Occipital lobe (tissue), 2 donors: ENCODE measurements around the gene LIN52. TPM values are rescaled to one million over a fixed set of nuclear protein-coding genes. Genes with fewer than 3 reads are reported as not detected.

ENCODE experiments used
- DNase-seq: peaks from one replicate; lab custom pipeline; 2025; lab: John Stamatoyannopoulos, UW
- total RNA-seq: library from RNA; depleted of rRNA; stranded (reverse); fragments of >200 nt; gene quantifications from one replicate; pipeline ENCODE4 v1.2.3, GENCODE V29; 2014

The LIN52 gene
- total RNA-seq, 1 donor from 2014 or later: 14.3 TPM

DNA sequence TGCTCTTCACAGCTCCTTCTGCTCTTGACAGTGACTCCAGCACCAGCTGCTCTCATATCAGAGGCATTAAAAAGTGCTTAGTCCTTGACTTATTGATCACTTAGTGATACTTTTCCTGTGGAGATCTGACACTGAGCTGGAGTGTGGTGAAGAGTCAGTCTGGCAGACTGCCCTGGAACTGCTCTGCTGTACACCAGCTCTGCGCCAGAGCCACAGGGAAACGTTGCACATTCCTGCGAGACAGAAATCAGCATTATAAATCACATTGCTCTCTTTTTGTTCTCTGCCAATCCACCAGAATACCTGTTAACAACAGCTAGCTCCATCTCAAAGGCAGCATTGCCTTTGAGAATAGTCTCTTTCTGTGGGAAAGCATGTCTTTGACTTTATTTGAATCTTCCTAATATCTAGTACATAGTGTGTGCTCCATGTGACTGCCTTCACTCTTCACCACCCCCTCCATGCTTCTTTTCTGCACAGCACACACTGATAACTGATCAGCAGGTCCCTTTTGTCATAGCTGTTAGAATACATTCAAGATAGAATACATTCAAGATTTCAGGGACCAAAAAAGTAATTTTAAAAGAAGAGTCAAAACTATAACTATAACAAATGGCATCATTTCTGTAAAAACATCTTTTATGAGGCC is 106.3 kb downstream of the LIN52 start:
- DNase-seq: no peak

DNA sequence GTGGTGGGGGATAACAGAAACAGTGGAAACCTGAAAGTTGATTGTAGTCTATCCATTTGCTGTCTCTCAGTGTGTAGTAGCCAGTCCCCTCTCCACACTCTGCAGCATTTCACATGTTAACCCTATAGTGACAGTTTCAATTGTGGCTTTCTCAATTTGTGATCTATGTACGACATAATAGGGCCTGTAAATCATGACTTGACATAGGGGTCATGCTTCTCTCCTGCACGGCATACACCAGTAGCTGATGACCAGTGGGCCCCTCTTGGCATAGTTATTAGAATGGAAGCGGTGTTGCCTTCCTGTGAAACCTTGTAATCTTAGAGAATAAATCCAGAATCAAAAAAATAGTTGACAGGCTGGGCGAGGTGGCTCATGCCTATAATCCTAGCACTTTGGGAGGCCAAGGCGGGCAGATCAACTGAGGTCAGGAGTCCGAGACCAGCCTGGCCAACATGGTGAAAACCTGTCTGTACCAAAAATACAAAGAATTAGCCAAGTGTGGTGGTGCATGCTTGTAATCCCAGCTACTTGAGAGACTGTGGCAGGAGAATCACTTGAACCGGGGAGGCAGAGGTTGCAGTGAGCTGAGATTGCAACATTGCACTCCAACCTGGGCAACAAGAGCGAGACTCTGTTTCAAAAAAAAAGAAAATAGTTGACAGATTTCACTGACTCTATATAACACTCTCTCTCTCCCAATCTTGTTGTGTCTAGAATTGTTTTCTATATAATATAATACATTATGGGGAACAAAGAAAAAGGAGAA is 109.9 kb downstream of the LIN52 start:
- DNase-seq: no peak

DNA sequence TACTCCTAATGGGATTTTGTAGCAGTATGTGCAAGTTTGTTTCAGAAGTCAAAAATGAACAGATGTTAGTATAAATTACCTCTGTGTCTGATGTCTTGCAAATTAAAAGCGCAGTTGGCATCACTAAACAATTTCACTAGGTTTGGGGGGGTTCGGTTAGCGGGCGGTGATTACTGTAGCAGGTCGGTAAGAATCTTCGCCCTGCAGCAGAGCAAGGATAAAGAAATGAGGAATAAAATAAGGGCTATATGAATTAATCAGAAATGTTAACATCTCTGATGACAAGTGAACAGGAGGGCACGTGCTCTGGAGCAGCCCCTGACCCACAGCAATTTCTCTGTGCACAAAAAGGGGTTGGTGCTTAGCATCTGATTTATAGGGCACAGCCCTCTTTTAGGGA is 110.9 kb downstream of the LIN52 start:
- DNase-seq: no peak

DNA sequence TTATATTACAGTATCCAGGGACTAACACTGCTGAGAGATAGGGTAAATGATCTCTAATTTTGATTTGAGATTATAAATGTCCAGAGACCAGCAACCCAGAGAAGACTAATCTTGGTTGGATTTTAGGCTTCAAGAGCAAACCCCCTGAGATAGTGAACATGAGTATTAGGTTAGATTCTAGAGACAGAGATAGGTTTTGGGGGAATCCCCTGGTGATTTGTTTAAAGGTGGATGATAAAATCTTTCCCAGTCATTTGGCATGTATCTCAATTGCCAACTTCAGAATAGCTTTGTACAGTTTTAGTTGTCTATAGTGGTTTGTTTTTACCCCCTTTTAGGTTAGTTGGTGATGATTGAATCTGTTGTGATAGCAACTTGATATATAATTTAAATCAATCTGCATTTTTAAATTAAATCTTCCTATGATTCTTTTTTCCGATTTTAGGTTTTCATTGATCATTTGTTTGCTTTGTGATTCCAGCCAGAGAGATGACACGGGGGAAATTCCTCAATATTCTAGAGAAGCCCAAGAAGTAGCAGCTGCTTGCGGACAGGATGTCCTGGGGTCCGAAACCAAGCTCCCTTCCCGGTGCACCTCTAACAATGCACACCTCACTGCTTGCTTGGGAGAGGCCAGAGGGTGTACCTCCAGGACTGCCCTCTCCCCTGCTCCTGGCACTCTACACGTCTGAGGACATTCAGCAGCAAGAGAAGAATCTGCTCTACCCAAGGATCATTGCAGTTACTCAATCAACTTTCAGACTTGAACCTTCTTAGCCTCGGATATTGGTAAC is 113.9 kb downstream of the LIN52 start:
- DNase-seq: no peak

DNA sequence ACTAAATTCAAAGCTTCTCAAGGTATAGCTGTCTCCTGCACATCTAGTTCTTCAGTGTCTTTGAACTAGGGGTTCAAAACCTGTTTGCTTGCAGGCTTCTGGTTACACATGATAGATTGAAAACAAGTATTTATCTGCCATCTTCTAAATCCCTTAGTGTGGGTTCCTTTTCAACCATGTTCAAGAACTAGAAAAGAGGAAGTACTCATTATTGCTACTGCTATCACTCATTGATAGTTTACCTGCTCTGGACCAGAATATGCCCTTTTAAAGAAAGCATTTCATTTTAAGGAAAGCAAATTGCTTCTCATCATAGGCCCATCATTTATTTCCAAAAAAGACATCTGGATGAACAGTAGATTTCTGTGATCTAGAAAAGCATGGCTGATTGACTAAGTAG is 117.4 kb downstream of the LIN52 start:
- no peak for DNase-seq

DNA sequence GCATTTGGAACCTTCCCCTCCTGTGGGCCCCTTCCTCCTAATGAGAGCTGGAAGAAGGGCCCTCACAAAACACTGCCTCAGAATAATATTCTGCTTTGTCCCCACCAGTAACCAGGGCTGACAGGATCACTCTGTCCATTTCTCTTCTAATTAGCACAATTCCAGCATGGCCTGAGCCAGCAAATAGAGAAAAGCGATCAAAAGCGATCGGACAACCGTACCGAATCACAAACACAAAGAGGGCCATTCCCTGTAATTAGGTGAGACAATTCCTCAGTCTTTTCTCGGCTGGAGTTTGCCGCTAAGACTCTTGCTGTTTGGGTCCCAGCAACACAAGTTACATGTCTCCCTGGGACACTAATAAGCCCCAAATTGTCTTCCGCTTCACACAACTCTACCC is 118.9 kb downstream of the LIN52 start:
- DNase-seq: no peak

DNA sequence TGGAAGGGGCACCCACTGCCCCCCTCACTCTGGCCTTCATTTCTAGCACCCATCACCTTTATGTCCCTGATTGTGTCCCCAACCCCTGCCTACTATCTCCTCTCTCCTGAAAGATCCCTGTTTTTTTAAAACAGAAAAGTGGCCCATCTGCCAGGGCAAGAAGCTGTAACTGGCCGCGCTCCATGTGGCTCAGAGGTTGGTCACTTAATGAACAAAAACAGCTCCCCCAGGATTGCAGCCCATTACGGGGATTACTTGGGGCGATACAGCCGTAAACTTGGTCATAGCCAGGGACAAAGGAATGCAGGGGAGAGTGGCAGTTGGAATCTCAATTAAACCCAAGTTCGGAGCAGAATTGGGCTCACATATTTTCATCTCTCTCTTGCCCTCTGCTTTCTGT is 119.7 kb downstream of the LIN52 start:
- no peak for DNase-seq

DNA sequence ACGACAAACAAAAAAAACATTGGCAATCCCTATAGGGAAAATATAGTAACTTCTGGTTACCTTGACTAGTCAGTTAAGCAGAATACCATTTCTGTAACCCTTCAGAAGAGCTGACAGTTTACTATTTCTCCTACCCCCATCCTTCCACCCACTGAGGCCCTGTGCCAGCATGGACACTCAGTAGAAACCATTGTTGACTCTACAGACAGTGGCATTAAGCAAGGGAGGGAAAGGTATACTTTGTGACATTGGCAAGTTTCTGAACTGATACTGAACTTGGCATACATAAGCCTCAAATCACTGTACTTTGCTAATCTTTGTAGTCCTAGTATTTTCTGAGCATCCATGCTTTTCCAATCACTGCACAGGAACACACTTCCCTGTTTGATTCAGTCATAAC is 121.1 kb downstream of the LIN52 start:
- no peak for DNase-seq

DNA sequence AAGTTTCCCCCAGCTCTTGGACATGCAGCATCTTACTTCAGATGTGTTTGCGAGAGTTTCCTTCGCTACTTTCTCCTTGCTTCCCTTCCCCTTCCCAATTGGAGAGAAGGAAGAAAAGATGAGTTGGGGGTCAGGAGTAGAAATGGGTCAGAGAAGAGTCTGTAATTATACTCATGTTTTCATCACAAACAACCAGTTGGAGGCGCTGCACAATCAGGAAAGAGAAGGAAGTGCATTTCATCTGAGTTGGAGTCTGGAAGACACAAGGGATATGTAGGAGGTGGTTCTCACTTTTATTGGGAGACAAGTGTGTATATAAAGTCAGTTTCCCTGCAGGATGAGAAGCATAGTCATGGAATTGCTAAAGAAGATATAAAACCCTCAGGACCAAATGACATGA is 123.2 kb downstream of the LIN52 start:
- DNase-seq: no peak

DNA sequence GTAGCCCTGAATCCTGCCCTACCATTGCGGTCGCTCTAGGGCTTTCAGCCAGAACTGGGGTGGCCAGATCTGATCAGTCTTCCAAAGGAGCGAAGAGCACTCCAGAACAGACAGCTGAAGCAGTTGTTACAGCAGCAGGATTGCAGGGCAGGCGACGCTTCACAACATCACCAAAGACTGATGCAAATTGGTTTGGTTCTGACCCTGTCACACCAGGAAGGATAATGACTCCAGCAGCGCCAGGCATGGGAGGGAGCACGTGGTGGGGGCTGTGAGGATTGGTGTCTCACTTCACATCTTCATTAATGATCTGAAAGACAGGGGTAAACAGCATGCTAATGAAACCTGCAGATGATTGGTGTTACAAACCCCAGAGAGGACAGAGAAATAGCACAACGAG is 123.9 kb downstream of the LIN52 start:
- DNase-seq: no peak

DNA sequence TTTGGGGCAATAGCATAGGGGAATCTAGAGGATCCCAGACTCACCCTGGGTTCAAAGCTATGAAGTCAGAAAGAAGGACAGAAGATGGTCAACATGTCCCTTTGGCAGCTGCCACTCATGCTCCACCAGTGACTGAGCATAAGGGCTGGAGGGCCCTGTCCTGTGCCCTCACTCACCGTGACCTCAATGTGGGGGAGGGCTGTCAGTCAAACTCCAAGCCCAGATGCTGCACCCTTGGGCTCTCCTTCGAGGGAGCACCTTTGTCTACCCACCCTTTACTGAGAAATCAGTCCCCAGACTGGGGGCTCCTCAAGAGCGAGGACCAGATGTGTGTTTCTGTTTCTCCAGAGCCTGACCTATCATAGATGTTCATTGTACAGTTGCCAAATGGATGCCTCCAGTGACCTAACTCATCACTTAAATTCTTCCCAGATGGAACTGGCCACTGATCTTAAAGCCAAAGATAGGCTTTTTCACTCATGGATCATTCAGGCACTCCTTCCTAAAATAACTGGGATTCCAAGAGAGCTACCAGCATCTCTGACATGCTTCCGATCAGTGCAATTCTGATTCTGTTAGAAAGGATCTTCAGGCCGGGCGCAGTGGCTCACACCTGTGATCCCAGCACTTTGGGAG is 127.3 kb downstream of the LIN52 start:
- no peak for DNase-seq

DNA sequence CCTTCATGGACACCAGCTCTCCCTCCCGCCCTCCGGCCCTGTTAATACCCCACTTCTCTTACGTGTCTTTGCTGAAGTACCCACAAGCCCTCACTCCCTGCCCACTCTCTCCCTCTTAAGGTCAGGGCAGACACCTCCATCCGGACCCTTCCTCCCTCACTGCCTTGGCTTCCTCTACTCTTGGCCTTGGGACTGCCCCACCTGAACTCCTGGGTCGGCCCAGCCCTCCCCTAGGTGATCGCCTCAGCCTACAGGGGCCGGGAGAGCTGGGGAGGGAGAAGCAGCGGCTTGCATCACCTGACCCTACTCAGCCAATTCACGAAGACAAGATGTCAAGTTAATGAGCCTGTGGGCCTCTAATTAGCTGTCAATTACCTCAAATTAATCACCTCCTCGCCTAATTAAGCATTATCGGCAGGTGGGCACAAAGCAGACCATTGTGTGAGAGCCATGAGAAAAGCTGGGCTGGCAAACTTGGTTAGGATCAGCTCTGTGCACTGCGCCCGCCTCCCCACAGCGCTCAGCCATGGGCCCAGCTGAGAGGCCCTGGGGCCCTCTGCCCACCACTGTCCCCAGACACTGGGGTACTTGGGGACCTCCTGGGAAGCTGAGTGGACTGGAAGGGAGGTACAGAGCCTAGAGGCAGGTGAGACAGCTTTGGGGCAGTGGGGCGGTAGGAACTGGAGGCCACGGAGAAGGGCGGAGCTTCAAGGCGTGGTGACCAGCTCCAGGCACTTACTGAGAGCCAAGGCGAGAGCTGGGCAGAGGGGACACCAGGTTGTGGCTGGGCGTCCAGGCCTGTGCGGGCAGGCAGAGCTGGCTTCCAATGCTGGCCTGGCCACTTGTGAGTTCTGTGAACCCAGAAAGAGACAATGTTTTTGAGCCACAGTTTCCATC is 129.4 kb downstream of the LIN52 start:
- DNase-seq: no peak

DNA sequence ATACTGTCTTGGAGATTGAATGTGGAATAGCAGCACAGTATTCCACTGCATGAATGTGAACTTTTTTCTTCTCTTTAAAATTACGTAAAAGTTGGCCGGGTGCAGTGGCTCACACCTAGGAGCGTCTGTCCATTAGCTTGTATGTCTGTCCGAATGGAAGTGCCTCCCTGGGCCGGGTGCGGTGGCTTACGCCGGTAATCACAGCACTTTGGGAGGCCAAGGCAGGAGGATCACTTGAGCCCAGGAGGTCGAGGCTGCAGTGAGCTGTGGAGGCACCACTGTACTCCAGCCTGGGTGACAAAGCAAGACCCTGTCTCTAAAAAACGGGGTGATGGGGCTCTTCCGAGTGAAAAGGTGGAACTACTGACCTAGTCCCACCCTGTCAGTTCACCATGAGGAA is 131.9 kb downstream of the LIN52 start:
- no peak for DNase-seq

DNA sequence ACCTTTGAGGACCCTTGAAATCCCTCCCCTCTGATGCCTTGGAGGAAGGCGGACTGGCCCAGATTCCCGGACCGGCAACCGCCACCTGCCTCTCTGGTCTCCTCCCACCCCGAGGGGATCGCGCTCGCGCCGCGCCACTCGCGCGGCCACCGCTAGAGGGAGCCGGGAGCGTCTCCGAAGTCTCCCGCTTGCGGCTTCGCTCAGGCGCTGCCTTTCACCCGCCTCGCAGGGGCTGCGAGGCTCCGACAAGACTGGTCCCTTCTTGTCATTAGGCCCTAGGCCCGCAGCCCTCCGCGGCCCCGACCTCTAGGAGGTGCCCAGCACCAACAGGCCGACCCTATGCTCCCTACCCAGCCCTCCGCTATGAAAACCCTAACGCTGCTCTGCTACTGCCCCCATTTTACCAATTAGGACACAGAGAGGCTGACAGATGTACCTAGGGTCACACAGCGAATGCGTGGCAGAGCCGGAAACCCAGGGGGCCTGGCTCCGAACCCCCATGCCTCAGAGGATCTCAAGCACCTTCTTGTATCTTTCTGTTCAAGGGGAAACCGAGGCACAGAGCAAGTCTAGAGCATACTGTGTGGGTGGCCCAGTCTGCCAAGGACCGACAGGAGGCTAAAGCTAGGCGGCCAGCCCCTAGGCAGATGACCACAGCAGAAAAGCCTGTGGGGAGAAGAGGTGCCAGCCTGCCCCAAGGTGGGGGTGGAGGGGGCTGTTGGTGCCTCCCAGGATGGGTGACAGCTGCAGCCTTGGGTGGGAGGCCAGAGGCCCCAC is 133.1 kb downstream of the LIN52 start:
- DNase-seq: peak; percentile 35

DNA sequence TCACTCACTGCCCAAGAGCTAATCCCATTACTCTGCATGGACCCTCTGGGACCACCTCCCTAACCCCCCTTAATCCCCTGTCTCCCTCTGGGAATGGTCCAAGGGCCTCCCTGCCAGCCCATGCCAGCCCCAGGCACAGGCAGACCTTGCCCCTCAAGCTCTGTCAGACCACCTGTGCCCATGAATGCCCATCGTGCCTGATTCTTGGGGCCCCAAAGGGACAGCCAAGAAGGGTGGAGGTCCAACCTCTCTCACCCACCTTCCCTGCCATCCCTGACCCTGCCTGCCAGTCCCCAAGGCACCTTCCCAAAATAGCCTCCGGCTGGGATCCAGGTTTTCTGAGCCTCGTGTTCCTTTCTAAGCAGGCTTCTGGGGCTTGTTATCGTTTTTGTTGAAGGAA is 133.7 kb downstream of the LIN52 start:
- no peak for DNase-seq

DNA sequence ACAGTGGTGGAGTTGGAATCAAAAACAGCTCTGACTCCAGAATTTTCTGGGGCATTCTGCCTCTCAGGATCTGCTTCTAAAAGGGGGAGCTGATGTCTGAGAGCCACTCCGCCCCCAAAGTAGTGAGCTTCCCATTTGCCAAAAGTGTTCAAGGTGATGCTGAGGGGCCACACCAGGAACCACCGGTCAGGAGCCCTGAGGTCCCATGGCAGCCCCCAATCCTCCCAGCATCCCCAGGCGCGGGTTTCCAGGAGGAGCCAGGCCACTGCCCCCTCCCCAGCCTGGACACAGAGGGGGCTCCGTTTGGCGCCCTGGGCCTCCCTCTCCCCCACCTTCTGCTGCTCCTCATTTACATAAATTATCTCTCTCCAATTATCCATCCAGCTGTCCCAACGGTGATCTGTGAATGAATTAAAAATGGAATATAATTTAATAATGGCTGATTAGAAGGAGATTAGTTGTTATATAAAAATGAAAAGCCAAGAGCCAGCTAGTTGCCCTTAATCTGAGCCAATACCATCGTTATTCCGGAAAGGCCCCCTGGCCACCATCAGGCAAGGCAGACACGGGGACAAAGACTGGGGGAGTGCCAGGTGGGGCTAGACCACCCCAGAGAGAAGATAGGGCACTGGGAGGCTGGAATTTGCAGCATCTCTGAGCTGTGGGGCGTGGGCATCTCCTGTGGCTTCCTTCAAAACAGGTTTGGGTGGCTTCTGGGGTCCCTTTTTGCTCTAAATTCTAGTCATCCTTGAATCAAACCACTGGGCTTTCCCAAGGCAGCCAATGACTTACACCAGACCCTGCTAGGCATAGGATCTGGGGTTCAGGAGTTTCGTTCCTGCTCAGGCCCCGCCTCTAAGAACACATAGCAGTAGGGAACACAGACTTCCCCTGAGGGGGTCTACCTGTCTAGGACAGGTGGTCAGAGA is 134.8 kb downstream of the LIN52 start:
- no peak for DNase-seq

DNA sequence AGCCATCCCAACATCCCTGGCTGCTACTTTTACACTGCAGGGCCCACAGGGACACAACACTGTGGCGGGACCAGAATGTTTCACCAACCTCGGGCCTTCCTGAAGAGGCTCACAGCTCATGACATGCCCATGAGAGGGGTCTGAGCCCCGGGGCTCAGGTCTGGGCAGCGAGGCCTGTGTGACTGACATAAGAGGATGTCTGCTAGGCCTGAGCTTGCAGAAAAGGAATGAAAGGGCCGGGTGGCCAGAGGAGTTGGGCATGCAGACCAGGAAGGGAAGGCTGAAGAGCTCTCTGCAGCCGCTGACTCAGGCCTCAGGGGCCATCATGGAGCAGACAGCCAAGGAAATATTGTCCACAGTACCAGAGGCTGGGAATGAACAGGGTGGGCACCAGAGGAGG is 136.2 kb downstream of the LIN52 start:
- DNase-seq: no peak

DNA sequence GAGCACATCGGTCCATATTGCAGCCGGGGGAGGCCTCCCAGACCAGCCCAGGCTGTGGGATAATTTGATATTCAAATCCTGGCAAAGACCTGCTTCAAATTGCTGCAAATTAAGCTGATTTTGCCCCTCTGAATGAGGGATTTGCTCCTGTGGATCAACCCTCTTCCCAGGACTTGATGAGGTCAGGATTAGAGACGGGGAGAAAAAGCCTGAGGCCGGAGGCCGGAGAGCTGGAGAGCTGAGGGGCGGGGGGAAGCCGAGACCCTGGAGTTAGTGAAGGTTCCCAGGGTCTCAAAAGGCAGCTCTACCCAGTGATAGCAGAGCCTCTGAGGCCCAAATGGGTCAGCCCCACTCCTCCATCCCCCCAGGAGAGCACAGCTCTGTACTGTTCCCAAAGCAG is 137.0 kb downstream of the LIN52 start:
- no peak for DNase-seq

DNA sequence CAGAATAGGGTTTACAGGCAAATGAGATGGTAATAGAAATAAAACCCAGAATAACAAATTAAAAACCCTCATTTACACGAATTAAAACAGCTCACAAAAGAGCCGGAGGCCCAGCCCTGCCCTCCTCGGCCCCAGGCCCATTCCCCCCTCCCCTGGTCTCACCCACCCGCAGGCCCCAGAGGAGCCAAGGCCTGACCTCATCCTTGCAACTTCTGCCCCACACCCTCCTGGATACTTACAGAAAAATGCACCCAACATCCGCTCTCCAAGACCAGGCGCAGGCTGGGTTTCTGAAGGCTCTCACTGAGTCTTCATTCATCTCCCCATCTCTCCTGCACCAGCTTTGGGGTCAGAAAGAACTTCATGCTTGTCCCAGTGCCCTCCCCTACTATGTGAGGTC is 138.3 kb downstream of the LIN52 start:
- DNase-seq: no peak
